Right cardiac atrium (tissue), 5 donors: ENCODE results near the gene RNU7-1. TPM values are rescaled to one million over a fixed set of nuclear protein-coding genes. Genes with fewer than 3 reads are reported as not detected.

Experiments
- ATAC-seq, 2 donors: fragments of 200-7000 bp; cut with Tn5 transposase; one replicate each; pipeline versions ENCODE4 v1.8.0 to v1.9.1; 2020; ENCODE audit warnings: moderate library complexity in 2 of 2, mild to moderate bottlenecking in 1 of 2
- DNase-seq, 3 donors: peaks; one replicate each; pipeline ENCODE4 v3.0.0-alpha.2; 2020
- H3K27ac ChIP-seq: one replicate; pipeline ENCODE4 v1.5.1; 2013; ENCODE audit warnings: mild to moderate bottlenecking, low read length, control low read depth, moderate library complexity
- H3K27me3 ChIP-seq: one replicate; pipeline ENCODE4 v1.6.1; 2013; ENCODE audit not compliant: control insufficient read depth, insufficient read depth
- H3K4me1 ChIP-seq: one replicate; pipeline ENCODE4 v1.6.1; 2013; ENCODE audit warnings: low read length; ENCODE audit not compliant: control insufficient read depth, insufficient read depth
- H3K4me3 ChIP-seq: one replicate; pipeline ENCODE4 v1.5.1; 2013; ENCODE audit warnings: low read length, control low read depth
- H3K9me3 ChIP-seq: one replicate; pipeline ENCODE4 v1.6.1; 2013; ENCODE audit warnings: low read length; ENCODE audit not compliant: control insufficient read depth
- WGBS: extraction: QIAGEN DNeasy Blood & Tissue Kit; methylation state at CpG from one replicate; pipeline ENCODE4 v1.1.7; 2013; 5-methylcytosine and 5-hydroxymethylcytosine counted together
- intact Hi-C, 4 donors: fragments of 100-400 bp; cut with DNase I; formaldehyde crosslinking; loops; one replicate each; pipeline versions ENCODE4 v1.11.0 to v1.14.0; 2022 to 2023
- polyA plus RNA-seq: library from polyadenylated mRNA; stranded (reverse); fragments of 200-250 nt; gene quantifications from one replicate; pipeline ENCODE4 v1.2.3, GENCODE V29; 2013
- total RNA-seq, 4 donors: library from RNA; stranded (reverse); fragmentation: NEBNext Ultra II Directional; extraction: Animal tissue kit (Norgen Biotek cat#: 25700); gene quantifications; one replicate each; pipeline ENCODE4 v1.2.1, GENCODE V29; 2021
- donor health status: healthy with polysubstance abuse.
- donor health status: DM: no; HTN: yes; CAD: no.
- donor health status: DM: no; HTN: no; CAD: no.
- donor health status: DM: no; HTN: yes; CAD: no; lungs with severe emphysema.
- donor health status: DM: yes; HTN: yes; CAD: no.

The RNU7-1 gene
- total and polyA plus RNA-seq, 5 donors: not detected

- no peak overlapping the region for H3K27ac ChIP-seq
- peak in 1 of 3 donors; percentile 36 for DNase-seq
Measured at GRCh38 chr12:6921996-6922946, 21.3 kb upstream of the RNU7-1 start.

DNA sequence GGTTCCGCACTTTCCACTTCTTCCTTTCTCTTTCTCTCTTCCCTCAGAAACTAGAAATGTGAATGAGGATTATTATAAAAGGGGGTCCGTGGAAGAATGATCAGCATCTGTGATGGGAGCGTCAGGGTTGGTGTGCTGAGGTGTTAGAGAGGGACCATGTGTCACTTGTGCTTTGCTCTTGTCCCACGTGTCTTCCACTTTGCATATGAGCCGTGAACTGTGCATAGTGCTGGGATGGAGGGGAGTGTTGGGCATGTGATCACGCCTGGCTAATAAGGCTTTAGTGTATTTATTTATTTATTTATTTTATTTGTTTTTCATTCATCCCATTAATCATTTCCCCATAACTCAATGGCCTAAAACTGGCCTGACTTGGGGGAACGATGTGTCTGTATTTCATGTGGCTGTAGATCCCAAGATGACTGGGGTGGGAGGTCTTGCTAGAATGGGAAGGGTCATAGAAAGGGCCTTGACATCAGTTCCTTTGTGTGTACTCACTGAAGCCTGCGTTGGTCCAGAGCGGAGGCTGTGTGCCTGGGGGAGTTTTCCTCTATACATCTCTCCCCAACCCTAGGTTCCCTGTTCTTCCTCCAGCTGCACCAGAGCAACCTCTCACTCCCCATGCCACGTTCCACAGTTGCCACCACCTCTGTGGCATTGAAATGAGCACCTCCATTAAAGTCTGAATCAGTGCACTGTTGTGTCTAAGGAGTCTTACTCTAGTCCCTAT, 20.4 kb upstream of the RNU7-1 start:
- Histone ChIP-seq H3K9me3 (no peaks in the 10 kb centered on the region), H3K4me1 (peaks cover 7% of the 10 kb centered on the region), H3K4me3 (no peak overlapping the region), H3K27ac (no peak overlapping the region), H3K27me3 (no peaks in the 10 kb centered on the region)
- 79% methylated on average over 10 of the region's 10 CpGs for WGBS
- peak in 2 of 3 donors; percentile 34 to 41 for DNase-seq
- ATAC-seq: no peak
- intact Hi-C loops: no loop called here

More at GRCh38 chr12:6921996-6922946, 21.3 kb upstream of the RNU7-1 start:
- ATAC-seq: no peak
- Histone ChIP-seq H3K27me3 (no peaks in the 10 kb centered on the region), H3K9me3 (no peaks in the 10 kb centered on the region), H3K4me3 (no peak overlapping the region), H3K4me1 (peaks cover 7% of the 10 kb centered on the region)
- whole genome bisulfite sequencing: 78% methylated on average over 9 of the region's 9 CpGs
- intact Hi-C loops: no loop called here

- H3K4me3 ChIP-seq: no peak overlapping the region
- H3K27ac ChIP-seq: no peak overlapping the region
- peaks cover 7% of the 10 kb centered on the region for H3K4me1 ChIP-seq
- intact Hi-C loops: loop anchor here in 1 of 4 donors (2.0 kb wide), 1 partner anchor 45 kb away; no protein-coding TSS in a partner anchor
- DNase-seq: peak in 2 of 3 donors; percentile 28 to 50
- H3K9me3 ChIP-seq: no peaks in the 10 kb centered on the region
- H3K27me3 ChIP-seq: no peaks in the 10 kb centered on the region
- no peak for ATAC-seq
- WGBS: 56% methylated on average over 6 of the region's 6 CpGs
Measured at GRCh38 chr12:6923851-6924250, 19.8 kb upstream of the RNU7-1 start.

GRCh38 chr12:6925239-6925539, 18.4 kb upstream of the RNU7-1 start:
- Histone ChIP-seq H3K27me3 (no peaks in the 10 kb centered on the region), H3K4me1 (peaks cover 18% of the 10 kb centered on the region), H3K4me3 (no peak overlapping the region), H3K9me3 (no peaks in the 10 kb centered on the region), H3K27ac (peak overlapping the region; percentile 100)
- 14% methylated on average over 1 of the region's 1 CpG for WGBS
- ATAC-seq: no peak
- intact Hi-C loops: loop anchor here in 1 of 4 donors (2.0 kb wide), 1 partner anchor 44 kb away; no protein-coding TSS in a partner anchor
- peak in 1 of 3 donors; percentile 75 for DNase-seq

DNA sequence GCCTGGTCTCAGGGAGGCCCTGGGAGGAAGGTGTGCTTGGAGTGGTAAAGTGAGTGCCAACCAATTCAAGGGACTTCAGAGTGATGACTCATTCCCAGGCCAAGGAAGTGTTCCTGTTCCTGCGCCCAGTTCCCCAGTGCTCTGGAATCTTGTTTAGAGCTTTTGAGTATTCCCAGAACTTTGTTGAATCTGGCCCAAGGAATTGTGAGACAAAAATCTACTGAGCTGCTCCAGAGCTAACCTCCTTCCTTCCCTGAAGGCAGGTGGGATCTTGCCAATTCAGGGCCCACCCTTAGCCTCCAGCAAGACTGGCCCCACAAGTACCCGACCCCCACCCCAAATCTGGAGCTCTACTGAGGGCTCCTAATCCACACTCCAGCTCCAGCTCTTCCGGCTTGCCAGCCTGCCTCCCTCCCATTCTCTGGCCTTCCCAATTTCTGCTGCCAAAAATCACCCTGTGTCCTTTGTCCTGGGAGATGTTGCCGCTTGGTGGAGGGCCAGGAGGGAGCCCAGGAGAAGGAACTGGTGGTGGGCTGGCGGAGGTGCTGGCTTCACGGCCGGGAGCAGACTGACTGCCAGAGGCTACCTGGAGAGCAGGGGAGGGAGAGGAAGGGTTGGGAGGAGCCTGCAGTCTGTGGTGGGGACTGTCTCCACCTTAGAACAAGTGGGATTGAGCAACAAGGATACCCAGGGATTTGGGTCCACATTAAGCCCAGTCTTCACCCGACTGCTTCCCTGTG, 17.9 kb upstream of the RNU7-1 start:
- ATAC-seq (peak; percentile 69 to 74), DNase-seq (peak; percentile 80 to 92 (median 91))
- H3K9me3 ChIP-seq: no peaks in the 10 kb centered on the region
- H3K4me3 ChIP-seq: peak overlapping the region; percentile 12
- whole genome bisulfite sequencing: 9% methylated on average over 8 of the region's 8 CpGs
- intact Hi-C loops: loop anchor here in 1 of 4 donors (2.0 kb wide), 2 partner anchors 19 to 43 kb away; partner anchors contain the start of gene C12orf57
- H3K4me1 ChIP-seq: peaks cover 18% of the 10 kb centered on the region
- H3K27ac ChIP-seq: peak overlapping the region; percentile 100
- no peaks in the 10 kb centered on the region for H3K27me3 ChIP-seq

GRCh38 chr12:6927379-6928021, 16.1 kb upstream of the RNU7-1 start, which contains the start of gene ATN1:
ATN1 (plus strand) TSS chr12:6927959; CDS start chr12:6934002, 6,043 bp downstream.
- peaks cover 18% of the 10 kb centered on the region for H3K4me1 ChIP-seq
- intact Hi-C loops: loop anchor here in 1 of 4 donors (2.0 kb wide), 1 partner anchor 17 kb away; the partner anchor contains the start of gene C12orf57
- ATAC-seq (peak; percentile 56 to 70), DNase-seq (peak; percentile 87 to 95 (median 93))
- peak within 1 kb of the TSS; percentile 99 for H3K4me3 ChIP-seq
- H3K27ac ChIP-seq: peak within 1 kb of the TSS; percentile 100
- under 1% methylated on average over 66 of the region's 66 CpGs for WGBS
- H3K27me3 ChIP-seq: no peaks in the 10 kb centered on the region
- H3K9me3 ChIP-seq: no peaks in the 10 kb centered on the region

- Histone ChIP-seq H3K4me1 (peaks cover 18% of the 10 kb centered on the region), H3K9me3 (no peaks in the 10 kb centered on the region), H3K27ac (peak overlapping the region; percentile 100), H3K27me3 (no peaks in the 10 kb centered on the region), H3K4me3 (peak overlapping the region; percentile 99)
- WGBS: under 1% methylated on average over 60 of the region's 79 CpGs
- no peak for ATAC-seq
- intact Hi-C loops: no loop called here
- peak in 2 of 3 donors; percentile 48 to 72 for DNase-seq
Measured at GRCh38 chr12:6928022-6928702, 15.5 kb upstream of the RNU7-1 start.

- WGBS: 4% methylated on average over 19 of the region's 19 CpGs
- Histone ChIP-seq H3K9me3 (no peaks in the 10 kb centered on the region), H3K27ac (peak overlapping the region; percentile 49), H3K27me3 (no peaks in the 10 kb centered on the region), H3K4me1 (peaks cover 18% of the 10 kb centered on the region), H3K4me3 (peak overlapping the region; percentile 99)
- DNase-seq: peak in 2 of 3 donors; percentile 25 to 47
- ATAC-seq: no peak
- intact Hi-C loops: no loop called here
Measured at GRCh38 chr12:6928703-6929407, 14.8 kb upstream of the RNU7-1 start.
